Inflammatory macrophage treated with lipopolysaccharide for 4 hours (primary cell): ENCODE results near the gene CLIP3.

Experiments
- DNase-seq: peaks from one replicate; pipeline ENCODE4 v3.0.0-alpha.2; 2020

The CLIP3 gene

DNA sequence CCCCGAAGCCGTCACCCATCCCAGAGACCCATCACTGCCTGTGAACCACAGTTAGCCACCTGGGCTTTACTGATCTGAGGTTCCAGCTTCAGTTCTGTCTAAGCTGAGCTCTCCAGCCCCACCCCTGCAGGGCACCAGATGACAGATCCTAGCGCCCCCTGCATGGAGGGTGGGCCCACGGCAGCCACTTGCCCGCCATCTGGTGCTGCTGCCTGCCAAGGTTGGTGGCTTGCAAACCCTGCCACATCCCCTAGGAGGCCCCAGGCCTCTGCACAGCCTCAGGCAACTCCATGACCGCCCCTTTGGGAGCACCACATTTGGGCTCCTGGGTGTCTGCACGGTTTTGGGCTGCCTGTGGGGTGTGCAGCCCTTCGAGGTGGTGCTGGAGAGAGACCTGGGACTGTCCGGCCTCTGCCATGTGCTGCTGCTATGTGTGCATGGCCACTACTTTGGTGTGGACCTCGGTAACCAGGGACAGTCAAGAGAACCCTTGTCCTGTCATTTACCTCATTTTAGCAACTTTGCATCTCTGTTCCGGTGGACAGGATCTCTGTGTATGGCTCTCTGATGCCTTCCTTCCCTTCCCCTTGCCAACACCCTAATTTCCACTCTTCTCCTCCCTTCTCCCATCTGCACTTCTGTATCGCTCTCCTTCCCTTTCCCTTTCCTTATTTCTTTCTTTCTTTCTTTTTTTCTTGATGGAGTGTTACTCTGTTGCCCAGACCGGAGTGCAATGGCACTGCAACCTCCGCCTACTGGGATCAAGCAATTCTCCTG lies 55.0 kb downstream of the CLIP3 start:
- peak; percentile 10 for DNase-seq

DNA sequence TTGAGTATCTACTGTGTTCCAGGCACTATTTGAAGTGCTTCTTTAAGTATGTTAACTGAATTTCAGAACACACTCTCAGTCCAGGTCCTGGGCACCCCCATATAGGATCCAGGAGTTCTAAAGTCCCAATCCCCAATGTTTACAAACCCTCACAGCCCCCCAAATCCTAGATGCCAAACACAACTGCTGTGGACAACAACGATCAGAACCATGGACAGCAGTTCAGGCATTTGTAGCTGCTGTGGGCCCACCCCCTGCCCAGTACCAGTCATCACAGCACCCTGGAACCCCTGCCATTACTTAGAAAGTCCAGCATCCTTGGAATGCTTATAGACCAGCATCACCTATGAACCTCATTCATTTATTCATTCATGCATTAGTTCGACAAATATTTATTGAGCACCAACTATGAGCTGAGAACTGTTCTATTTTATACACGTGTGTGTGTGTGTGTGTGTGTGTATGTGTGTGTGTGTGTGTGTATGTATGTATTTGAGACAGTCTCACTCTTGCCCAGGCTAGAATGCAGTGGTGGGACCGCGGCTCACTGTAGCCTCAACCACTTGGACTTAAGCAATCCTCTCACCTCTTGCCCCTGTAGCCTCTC lies 57.0 kb downstream of the CLIP3 start:
- DNase-seq = no peak

DNA sequence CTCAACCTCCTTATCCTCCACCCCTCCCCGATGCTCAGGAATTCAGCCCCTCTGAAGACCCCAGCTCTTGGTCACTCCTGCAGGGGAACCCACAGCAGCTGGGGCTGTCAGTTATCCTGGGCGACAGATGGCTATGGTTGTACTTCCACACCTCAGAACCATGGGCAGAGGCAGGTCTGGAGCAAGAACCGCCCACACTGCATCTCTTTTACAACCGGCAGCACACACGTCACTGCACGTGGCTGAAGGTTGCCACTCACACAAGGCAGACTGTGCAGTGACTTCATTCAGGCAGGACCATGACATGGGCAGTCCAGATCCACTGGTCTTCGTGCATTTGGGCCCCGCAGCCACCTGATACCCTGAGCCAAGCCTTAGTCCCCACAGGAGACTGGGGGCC lies 59.2 kb downstream of the CLIP3 start:
- peak; percentile 30 for DNase-seq

DNA sequence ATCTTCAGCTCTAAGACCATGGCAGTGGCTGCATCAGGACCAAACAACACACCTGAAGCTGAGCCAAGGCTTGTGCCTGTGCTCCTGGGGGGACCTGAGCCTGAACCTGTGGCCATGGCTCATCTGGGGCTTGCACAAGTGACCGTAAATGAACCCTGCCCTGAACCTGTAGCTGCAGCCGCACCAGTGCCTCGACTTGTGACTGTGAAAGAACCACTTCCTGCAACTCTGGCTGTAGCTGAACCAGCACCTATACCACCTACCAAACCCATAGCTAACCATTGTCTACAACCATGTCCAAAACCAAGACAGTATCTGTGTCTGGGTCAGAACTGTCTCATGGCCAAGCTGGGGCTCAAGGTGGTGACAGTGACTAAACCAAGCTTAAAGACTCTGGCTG lies 65.9 kb downstream of the CLIP3 start:
- DNase-seq = no peak
